ENCODE results near the gene GPC4.
"Not testable (repeated sequence)": the region's sequence is repeated elsewhere in the genome, so short reads cannot be mapped to it uniquely, and the experiment has no call there.

DNA sequence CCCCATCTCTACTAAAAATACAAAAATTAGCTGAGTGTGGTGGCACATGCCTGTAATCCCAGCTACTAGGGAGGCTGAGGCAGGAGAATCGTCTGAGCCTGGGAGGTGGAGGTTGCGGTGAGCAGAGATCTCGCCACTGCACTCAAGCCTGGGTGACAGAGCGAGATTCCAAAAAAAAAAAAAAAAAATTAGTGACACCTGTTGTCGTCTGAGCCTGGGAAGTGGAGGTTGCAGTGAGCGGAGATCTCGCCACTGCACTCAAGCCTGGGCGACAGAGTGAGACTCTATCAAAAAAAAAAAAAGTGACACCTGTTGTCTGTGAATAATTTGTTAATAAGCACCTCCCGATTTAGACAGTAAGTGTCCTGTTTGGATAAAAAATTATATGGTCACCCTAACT, 93.0 kb downstream of the GPC4 start:
- not testable (repeated sequence) for TF ChIP-seq CTCF (conservative IDR thresholded peaks at IDR 0.05); ZFX (IDR thresholded peaks at IDR 0.05)
